ENCODE data around the gene HMG20A.
"Not testable (repeated sequence)": the region's sequence is repeated elsewhere in the genome, so short reads cannot be mapped to it uniquely, and the experiment has no call there.

Gene HMG20A

DNA sequence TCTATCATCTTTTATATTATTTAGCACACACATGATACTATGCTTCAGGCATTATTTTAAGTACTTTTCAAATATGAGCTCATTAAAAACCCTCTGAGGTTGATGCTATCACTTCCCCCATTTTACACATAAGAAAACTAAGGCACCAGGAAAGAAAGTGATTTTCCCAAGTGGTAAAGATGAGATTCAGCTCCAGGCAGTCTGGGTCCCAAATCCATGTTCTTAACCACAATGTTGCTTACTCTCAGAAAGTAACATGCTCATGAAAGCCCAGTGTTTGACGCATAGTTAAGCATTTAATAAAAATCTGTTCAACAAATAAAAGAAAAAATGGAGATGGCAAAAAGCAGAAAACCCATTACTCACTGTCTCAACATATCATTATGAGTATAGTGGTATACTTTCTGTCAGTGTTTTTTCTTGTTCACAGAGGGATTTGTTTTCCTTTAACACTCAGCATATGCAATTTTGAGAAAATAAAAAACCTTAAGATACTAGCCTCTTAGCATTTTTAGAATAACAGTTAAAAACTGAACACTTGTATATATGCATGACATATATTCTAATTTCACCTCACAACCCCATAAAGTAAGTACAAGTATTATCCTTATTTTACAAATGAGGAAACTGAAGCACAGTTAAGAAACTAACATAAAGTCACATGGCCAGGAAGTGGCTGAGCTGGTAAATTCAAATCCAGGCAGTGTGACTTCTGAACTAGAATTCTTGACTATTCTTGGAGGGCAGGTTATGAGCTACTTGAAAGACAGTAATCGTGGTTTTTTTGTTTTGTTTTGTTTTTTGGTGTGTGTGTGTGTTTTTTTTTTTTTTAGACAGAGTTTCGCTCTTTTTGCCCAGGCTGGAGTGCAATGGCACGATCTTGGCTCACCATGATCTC lies 11.2 kb upstream of the HMG20A start:
- Histone ChIP-seq H2BK120ac (ENCODE audit: insufficient read depth, low read length, poor library complexity) (no peak overlapping the region), H3K4ac (ENCODE audit: low read depth, low read length) (no peak overlapping the region), H2BK12ac (ENCODE audit: low read length) (no peak overlapping the region), H3K27me3 (ENCODE audit: insufficient read depth, low read length) (no peaks in the 10 kb centered on the region), H3K4me1 (ENCODE audit: control insufficient read depth in 1 of 2, insufficient read depth in 2 of 2, low read length in 2 of 2) (peaks cover 2% of the 10 kb centered on the region in 2 experiments), H3K9me3 (ENCODE audit: insufficient read depth, low read depth, low read length) (no peaks in the 10 kb centered on the region), H2AFZ (ENCODE audit: insufficient read depth, low read length, poor library complexity) (no peak overlapping the region), H4K8ac (ENCODE audit: low read depth, low read length) (no peak overlapping the region), H3K79me1 (ENCODE audit: low read length) (no peaks in the 10 kb centered on the region), H4K12ac (ENCODE audit: low read depth, low read length) (no peak overlapping the region), H3K27ac (ENCODE audit: low read depth, low read length) (no peak overlapping the region), H3K79me2 (ENCODE audit: control insufficient read depth, insufficient read depth, low read length, poor library complexity) (peaks cover 2% of the 10 kb centered on the region), H3K4me2 (ENCODE audit: low read length) (no peak overlapping the region), H2AK5ac (ENCODE audit: low read length) (no peak overlapping the region), H2BK5ac (ENCODE audit: low read depth, low read length, poor library complexity) (no peak overlapping the region), H3K9ac (ENCODE audit: low read length) (no peak overlapping the region), H3K4me3 (ENCODE audit: low read depth, low read length) (no peak overlapping the region), H3K36me3 (ENCODE audit: control insufficient read depth in 1 of 2, insufficient read depth in 2 of 2, low read length in 2 of 2) (peaks cover 0 to 1% of the 10 kb centered on the region in 2 experiments), H3K14ac (ENCODE audit: low read length) (no peak overlapping the region), H3K23ac (ENCODE audit: low read length) (no peak overlapping the region), H4K91ac (ENCODE audit: low read depth, low read length) (no peak overlapping the region), H3K18ac (ENCODE audit: low read length) (peak overlapping the region; percentile 59)
- WGBS (ENCODE audit: extremely low coverage, insufficient coverage, insufficient read length) = 100% methylated on average over 1 of the region's 4 CpGs
- DNase-seq = no peak

DNA sequence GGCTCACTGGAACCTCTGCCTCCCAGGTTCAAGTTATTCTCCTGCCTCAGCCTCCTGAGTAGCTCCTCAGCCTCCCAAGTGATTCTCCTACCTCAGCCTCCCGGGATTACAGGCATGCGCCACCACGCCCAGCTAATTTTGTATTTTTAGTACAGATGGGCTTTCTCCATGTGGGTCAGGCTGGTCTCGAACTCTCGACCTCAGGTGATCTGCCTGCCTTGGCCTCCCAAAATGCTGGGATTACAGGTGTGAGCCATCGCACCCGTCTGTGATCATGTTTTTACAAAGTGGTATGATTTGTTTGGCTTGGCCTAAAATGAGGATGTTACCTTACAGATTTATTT lies 10.6 kb upstream of the HMG20A start:
- H3K27ac ChIP-seq (ENCODE audit: low read depth, low read length); H3K79me2 ChIP-seq (ENCODE audit: control insufficient read depth, insufficient read depth, low read length, poor library complexity); H4K91ac ChIP-seq (ENCODE audit: low read depth, low read length); H3K14ac ChIP-seq (ENCODE audit: low read length); H3K36me3 ChIP-seq (ENCODE audit: control insufficient read depth in 1 of 2, insufficient read depth in 2 of 2, low read length in 2 of 2); H2AFZ ChIP-seq (ENCODE audit: insufficient read depth, low read length, poor library complexity); H2BK120ac ChIP-seq (ENCODE audit: insufficient read depth, low read length, poor library complexity); H3K9ac ChIP-seq (ENCODE audit: low read length); H3K4me3 ChIP-seq (ENCODE audit: low read depth, low read length); H3K79me1 ChIP-seq (ENCODE audit: low read length); H3K4ac ChIP-seq (ENCODE audit: low read depth, low read length); H3K9me3 ChIP-seq (ENCODE audit: insufficient read depth, low read depth, low read length); DNase-seq; H3K27me3 ChIP-seq (ENCODE audit: insufficient read depth, low read length); H3K4me2 ChIP-seq (ENCODE audit: low read length); H3K23ac ChIP-seq (ENCODE audit: low read length); H2AK5ac ChIP-seq (ENCODE audit: low read length); H4K8ac ChIP-seq (ENCODE audit: low read depth, low read length); H3K4me1 ChIP-seq (ENCODE audit: control insufficient read depth in 1 of 2, insufficient read depth in 2 of 2, low read length in 2 of 2); H2BK12ac ChIP-seq (ENCODE audit: low read length); H2BK5ac ChIP-seq (ENCODE audit: low read depth, low read length, poor library complexity); H4K12ac ChIP-seq (ENCODE audit: low read depth, low read length): not testable (repeated sequence)
- peak overlapping the region; percentile 59 for H3K18ac ChIP-seq (ENCODE audit: low read length)
- no CpG with 5 or more reads among the region's 7 CpGs for WGBS (ENCODE audit: extremely low coverage, insufficient coverage, insufficient read length)

DNA sequence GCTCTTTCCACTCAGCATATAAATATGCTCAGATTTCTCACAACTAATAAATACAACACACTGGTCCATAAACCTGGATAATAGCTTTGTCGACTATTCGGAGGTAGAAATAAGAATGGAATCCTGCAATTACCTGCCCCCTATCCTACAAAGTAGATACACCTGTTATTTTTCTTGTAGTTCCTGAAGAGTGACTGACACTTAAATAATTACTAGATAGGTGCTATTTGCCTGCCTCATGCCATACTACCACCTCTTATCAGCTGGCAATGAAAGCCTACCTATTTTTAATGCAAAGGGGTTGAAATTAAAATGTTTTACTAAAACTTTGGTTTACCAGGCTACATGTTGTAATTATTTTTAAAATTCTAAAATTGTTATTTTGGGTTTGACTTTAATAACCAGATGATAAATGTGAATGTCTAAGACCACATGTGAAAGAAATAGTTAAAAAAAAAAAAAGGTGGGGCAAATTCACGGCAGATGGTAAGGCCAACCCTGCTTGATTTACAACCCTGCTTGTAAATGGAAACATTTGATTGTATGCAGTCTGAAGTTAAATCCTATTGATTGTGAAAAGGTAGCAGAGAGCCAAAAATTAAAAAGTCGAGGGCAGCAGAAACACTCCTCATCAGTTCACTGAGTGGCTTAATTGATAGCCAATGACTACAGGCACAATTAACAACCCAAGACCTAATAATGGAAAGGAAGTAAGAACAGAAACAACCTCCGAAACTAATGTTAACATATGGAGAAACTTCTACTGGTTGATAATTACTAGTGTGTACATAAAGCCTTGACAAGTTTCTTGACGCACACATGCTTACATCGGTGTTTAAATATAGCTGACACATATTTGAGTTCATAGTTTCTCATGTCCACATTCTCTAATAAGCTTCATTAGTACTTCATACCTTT lies 9.7 kb upstream of the HMG20A start:
- Histone ChIP-seq H3K79me1 (ENCODE audit: low read length) (no peaks in the 10 kb centered on the region), H3K79me2 (ENCODE audit: control insufficient read depth, insufficient read depth, low read length, poor library complexity) (peaks cover 2% of the 10 kb centered on the region), H3K36me3 (ENCODE audit: control insufficient read depth in 1 of 2, insufficient read depth in 2 of 2, low read length in 2 of 2) (no peaks in the 10 kb centered on the region), H3K9me3 (ENCODE audit: insufficient read depth, low read depth, low read length) (no peaks in the 10 kb centered on the region), H3K27ac (ENCODE audit: low read depth, low read length) (no peak overlapping the region), H2BK12ac (ENCODE audit: low read length) (no peak overlapping the region), H3K9ac (ENCODE audit: low read length) (no peak overlapping the region), H2BK120ac (ENCODE audit: insufficient read depth, low read length, poor library complexity) (no peak overlapping the region), H3K4me3 (ENCODE audit: low read depth, low read length) (no peak overlapping the region), H3K4me1 (ENCODE audit: control insufficient read depth in 1 of 2, insufficient read depth in 2 of 2, low read length in 2 of 2) (peaks cover 2% of the 10 kb centered on the region in 2 experiments), H4K12ac (ENCODE audit: low read depth, low read length) (no peak overlapping the region), H3K23ac (ENCODE audit: low read length) (no peak overlapping the region), H3K4me2 (ENCODE audit: low read length) (no peak overlapping the region), H4K8ac (ENCODE audit: low read depth, low read length) (no peak overlapping the region), H4K91ac (ENCODE audit: low read depth, low read length) (no peak overlapping the region), H3K14ac (ENCODE audit: low read length) (no peak overlapping the region), H3K18ac (ENCODE audit: low read length) (no peak overlapping the region), H2AK5ac (ENCODE audit: low read length) (no peak overlapping the region), H2AFZ (ENCODE audit: insufficient read depth, low read length, poor library complexity) (no peak overlapping the region), H2BK5ac (ENCODE audit: low read depth, low read length, poor library complexity) (no peak overlapping the region), H3K27me3 (ENCODE audit: insufficient read depth, low read length) (no peaks in the 10 kb centered on the region), H3K4ac (ENCODE audit: low read depth, low read length) (no peak overlapping the region)
- no CpG with 5 or more reads among the region's 7 CpGs for WGBS (ENCODE audit: extremely low coverage, insufficient coverage, insufficient read length)
- peak in 1 of 2 donors; percentile 0 for DNase-seq

DNA sequence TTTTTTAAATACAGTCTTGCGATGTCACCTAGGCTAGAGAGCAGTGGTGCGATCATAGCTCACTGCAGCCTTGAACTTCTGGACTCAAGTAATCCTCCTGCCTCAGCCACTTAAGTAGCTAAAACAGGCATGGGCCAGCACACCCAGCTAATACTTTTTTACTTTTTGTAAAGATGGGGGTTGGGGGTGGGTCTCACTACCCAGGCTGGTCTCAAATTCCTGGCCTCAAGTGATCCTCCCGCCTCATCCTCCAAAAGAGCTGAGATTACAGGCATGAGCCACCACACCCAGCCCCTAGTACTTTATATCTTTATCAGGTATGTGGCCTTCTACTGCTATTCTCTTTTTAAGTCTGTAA lies 9.1 kb upstream of the HMG20A start:
- no peak overlapping the region for H4K12ac ChIP-seq (ENCODE audit: low read depth, low read length)
- H3K4me1 ChIP-seq (ENCODE audit: control insufficient read depth in 1 of 2, insufficient read depth in 2 of 2, low read length in 2 of 2) = peaks cover 2% of the 10 kb centered on the region in 2 experiments
- peak overlapping the region; percentile 27 for H3K4ac ChIP-seq (ENCODE audit: low read depth, low read length)
- no peak overlapping the region for H3K4me3 ChIP-seq (ENCODE audit: low read depth, low read length)
- no peak overlapping the region for H3K14ac ChIP-seq (ENCODE audit: low read length)
- WGBS (ENCODE audit: extremely low coverage, insufficient coverage, insufficient read length) = no CpG with 5 or more reads among the region's 3 CpGs
- no peak overlapping the region for H3K23ac ChIP-seq (ENCODE audit: low read length)
- no peaks in the 10 kb centered on the region for H3K79me1 ChIP-seq (ENCODE audit: low read length)
- H4K91ac ChIP-seq (ENCODE audit: low read depth, low read length) = no peak overlapping the region
- peaks cover 2% of the 10 kb centered on the region for H3K79me2 ChIP-seq (ENCODE audit: control insufficient read depth, insufficient read depth, low read length, poor library complexity)
- no peaks in the 10 kb centered on the region for H3K36me3 ChIP-seq (ENCODE audit: control insufficient read depth in 1 of 2, insufficient read depth in 2 of 2, low read length in 2 of 2)
- H2BK120ac ChIP-seq (ENCODE audit: insufficient read depth, low read length, poor library complexity) = no peak overlapping the region
- no peak overlapping the region for H3K27ac ChIP-seq (ENCODE audit: low read depth, low read length)
- no peak overlapping the region for H4K8ac ChIP-seq (ENCODE audit: low read depth, low read length)
- H2BK5ac ChIP-seq (ENCODE audit: low read depth, low read length, poor library complexity) = no peak overlapping the region
- no peak overlapping the region for H2BK12ac ChIP-seq (ENCODE audit: low read length)
- H3K9me3 ChIP-seq (ENCODE audit: insufficient read depth, low read depth, low read length) = no peaks in the 10 kb centered on the region
- H2AK5ac ChIP-seq (ENCODE audit: low read length) = no peak overlapping the region
- no peaks in the 10 kb centered on the region for H3K27me3 ChIP-seq (ENCODE audit: insufficient read depth, low read length)
- H2AFZ ChIP-seq (ENCODE audit: insufficient read depth, low read length, poor library complexity) = no peak overlapping the region
- DNase-seq = no peak
- H3K4me2 ChIP-seq (ENCODE audit: low read length) = no peak overlapping the region
- no peak overlapping the region for H3K18ac ChIP-seq (ENCODE audit: low read length)
- H3K9ac ChIP-seq (ENCODE audit: low read length) = no peak overlapping the region

All from trophoblast cell (in vitro differentiated cells and primary cell).